Stimulated activated naive CD8-positive, alpha-beta T cell treated with anti-CD3 and anti-CD28 coated beads, Interleukin-15, Interleukin-2, amounts not matched to agents 100 ng/mL and 50 ng/mL, for 24 hours (primary cell): ENCODE data around the gene CD34.

ENCODE experiments used
- H3K27ac Mint-ChIP-seq: one replicate; pipeline ENCODE4 v1.8.0; 2021; ENCODE audit warnings: mild to moderate bottlenecking, mixed read lengths
- H3K27me3 Mint-ChIP-seq: one replicate; pipeline ENCODE4 v1.8.0; 2021; ENCODE audit warnings: mixed read lengths
- H3K36me3 Mint-ChIP-seq: one replicate; pipeline ENCODE4 v1.8.0; 2021; ENCODE audit warnings: low read depth, mixed read lengths
- H3K4me1 Mint-ChIP-seq: one replicate; pipeline ENCODE4 v1.8.0; 2021; ENCODE audit warnings: low read depth, mixed read lengths
- H3K4me3 Mint-ChIP-seq: one replicate; pipeline ENCODE4 v1.8.0; 2021; ENCODE audit warnings: mild to moderate bottlenecking, mixed read lengths
- H3K9me3 Mint-ChIP-seq: one replicate; pipeline ENCODE4 v1.8.0; 2021; ENCODE audit warnings: mixed read lengths

The CD34 gene

DNA sequence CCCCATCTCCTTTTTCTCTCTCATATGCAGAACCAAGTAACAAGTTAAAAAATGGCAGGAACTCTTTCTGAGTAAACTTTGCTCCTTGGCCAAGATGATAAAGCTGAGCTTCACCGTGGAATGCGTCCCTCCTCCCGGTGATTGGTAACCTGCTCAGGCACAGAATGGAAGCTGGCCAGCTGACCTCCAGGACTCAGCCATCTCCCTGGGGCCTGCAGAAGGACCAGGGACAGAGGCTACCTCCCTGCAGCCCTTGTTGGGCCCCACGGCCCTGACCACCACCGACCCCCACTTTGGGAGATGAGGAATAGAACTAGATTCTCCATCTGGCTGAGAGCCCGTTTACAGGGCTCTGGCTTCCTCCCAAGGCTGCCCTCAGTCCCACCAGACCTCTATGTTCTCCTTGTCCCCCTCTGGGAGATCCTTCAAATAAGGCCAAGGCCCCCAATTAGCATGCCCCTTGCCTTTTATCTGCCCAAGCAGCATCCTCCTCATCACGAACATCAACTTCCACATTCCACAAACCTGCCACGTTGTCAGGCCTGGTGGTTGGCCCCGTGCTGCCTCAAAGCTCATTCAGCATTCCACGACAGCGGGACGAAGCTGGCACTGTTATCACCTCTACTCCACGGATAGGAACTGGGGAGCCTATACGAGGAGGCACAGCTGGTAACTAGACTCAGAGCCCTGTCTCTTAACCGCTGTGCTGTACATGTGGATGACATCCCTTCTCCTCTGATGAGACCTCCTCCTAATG, 74.2 kb downstream of the CD34 start:
- H3K27ac Mint-ChIP-seq, result no peak overlapping the region
- no peaks in the 10 kb centered on the region for H3K27me3 Mint-ChIP-seq
- H3K4me1 Mint-ChIP-seq, result peaks cover 80% of the 10 kb centered on the region
- H3K36me3 Mint-ChIP-seq, result peaks cover 10% of the 10 kb centered on the region
- H3K4me3 Mint-ChIP-seq, result no peak overlapping the region
- H3K9me3 Mint-ChIP-seq, result no peaks in the 10 kb centered on the region

DNA sequence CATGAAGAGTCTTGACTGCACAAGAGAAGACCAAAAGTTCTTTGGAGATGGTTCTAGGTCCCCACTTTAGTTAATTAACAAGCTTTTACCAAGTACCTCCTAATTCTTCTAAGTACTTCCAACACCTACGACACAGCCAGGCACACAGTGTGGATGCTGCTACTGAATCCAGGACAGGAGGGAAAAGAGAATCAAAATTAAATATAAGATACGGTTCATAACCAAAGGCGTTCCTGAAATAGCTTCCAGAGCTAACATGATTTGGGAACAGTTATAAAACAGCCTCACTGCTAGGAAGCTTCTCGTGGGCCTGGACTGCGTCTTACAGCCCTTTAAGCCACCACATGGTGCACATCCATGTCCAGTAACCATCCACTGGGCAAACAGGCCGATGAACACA, 75.0 kb downstream of the CD34 start:
- no peak overlapping the region for H3K4me3 Mint-ChIP-seq
- H3K27ac Mint-ChIP-seq, result no peak overlapping the region
- H3K27me3 Mint-ChIP-seq, result no peaks in the 10 kb centered on the region
- peaks cover 89% of the 10 kb centered on the region for H3K4me1 Mint-ChIP-seq
- H3K36me3 Mint-ChIP-seq, result peaks cover 10% of the 10 kb centered on the region
- no peaks in the 10 kb centered on the region for H3K9me3 Mint-ChIP-seq

DNA sequence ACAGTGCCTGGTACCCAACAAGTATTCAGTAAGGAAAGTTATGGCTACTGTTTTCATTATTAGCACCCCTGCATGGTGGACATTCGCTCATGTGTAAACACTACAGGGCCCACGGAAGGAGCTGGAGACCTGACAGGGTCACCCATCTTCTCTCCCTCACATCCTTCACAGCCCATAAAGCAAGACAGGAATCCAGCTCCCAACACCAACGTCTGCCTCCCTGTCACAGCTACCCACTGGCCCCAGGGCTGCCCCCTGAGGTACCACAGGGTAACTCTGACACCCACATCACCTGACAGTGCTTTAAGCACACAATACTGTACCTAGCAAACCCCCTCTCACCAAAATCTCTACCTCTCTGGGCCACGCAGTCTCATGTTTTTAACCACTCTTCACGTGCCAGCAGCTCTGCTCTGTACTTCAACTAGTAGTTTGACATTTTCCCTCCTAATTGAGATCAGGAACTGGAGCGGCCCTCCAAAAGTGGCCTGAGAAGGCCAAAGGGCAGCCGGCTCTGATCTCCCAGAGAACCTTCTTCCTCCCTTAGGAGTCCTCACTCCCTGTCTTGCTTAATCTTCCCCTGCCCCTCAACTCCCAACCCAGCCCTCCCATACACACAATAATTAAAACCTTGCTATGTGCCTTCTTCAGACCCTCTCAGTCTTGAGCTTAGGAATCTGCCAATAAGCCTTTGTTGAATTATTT, 76.8 kb downstream of the CD34 start:
- Mint-ChIP-seq H3K4me1 (peaks cover 93% of the 10 kb centered on the region), H3K9me3 (no peaks in the 10 kb centered on the region), H3K27me3 (no peaks in the 10 kb centered on the region), H3K27ac (peak overlapping the region; percentile 6), H3K36me3 (peaks cover 9% of the 10 kb centered on the region), H3K4me3 (no peak overlapping the region)

DNA sequence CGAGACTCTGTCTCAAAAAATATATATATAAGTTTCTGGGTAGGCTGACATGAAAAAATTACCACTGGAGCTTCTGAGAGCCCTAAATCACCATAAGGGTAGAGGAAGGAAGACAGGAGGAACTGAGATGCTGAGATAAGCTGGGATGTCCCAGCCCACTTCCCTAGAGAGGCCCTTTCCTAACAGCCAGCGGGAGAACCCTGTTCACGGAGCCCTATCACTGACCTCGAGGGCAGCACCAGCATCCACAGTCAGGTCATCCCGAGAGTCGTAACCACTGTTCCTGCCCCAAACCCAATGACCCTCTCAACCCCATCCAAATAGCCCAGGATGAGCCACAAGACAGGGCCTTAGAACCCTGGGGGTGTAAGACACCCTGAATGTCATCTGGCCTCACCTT, 77.5 kb downstream of the CD34 start:
- Mint-ChIP-seq H3K36me3 (peaks cover 5% of the 10 kb centered on the region), H3K4me3 (no peak overlapping the region), H3K9me3 (no peaks in the 10 kb centered on the region), H3K27me3 (no peaks in the 10 kb centered on the region), H3K27ac (no peak overlapping the region), H3K4me1 (peaks cover 93% of the 10 kb centered on the region)

DNA sequence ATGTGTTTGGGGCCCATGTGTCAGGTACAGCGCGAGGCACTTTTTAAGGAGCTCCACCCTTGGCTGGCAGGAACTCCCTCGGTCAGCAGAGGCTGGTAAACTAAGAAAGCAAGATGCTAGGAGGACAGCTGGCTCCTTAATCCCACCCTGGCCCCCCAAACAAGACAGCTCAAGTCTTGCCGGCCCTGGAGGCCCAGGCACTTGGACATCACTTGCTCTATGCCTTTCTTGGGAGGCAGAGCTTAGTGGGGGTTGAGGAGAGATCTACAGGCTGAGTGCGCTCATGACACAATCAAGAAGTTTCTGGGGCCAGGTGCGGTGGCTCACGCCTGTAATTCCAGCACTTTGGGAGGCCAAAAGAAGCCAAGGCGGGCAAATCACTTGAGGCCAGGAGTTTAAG, 78.1 kb downstream of the CD34 start:
- Mint-ChIP-seq H3K36me3 (peaks cover 5% of the 10 kb centered on the region), H3K27ac (peak overlapping the region; percentile 93)

DNA sequence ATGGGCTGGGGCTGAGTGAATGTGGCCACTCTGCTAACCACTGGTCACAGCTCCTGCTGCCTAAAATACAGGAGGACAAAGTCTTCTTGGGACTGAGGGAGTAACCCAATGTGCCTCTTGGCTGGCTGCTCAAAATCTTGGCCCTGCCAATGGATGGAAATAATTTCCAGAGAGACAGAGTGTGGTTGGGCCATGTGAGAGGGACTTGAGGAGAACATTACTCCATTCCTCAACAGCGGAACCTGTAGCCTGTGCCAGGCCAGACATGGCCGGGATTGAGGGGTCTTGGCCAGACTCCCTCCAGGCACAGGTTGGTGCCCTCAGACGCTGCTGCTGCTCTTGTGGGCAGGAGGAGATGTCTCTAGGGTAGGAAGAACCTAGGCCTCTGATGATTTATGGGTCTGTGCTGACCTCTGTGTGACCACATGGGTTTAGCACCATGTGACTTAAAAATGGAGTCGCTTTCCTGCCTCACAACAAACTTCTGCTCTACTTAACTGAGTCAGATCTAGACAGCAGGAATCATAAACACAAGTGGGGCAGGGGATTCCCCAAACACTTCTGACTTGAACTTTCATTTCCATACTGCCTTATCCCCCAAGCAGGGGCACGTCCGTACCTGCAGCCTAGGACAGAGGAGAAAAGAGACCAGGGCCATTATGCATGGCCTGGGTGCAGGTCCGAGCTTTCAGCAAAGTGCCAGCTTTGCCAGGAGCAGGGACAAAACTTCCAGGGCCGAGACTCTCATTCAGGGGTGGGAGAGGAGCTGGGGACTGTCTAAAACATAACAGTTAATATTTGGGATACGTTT, 79.2 kb downstream of the CD34 start:
- no peaks in the 10 kb centered on the region for H3K9me3 Mint-ChIP-seq
- H3K36me3 Mint-ChIP-seq, result peaks cover 5% of the 10 kb centered on the region
- peak overlapping the region; percentile 69 for H3K4me3 Mint-ChIP-seq
- H3K27ac Mint-ChIP-seq, result peak overlapping the region; percentile 93
- H3K4me1 Mint-ChIP-seq, result peaks cover 98% of the 10 kb centered on the region
- H3K27me3 Mint-ChIP-seq, result no peaks in the 10 kb centered on the region

More for the DNA sequence above, 78.1 kb downstream of the CD34 start:
- Mint-ChIP-seq H3K4me1 (peaks cover 93% of the 10 kb centered on the region), H3K27me3 (no peaks in the 10 kb centered on the region), H3K4me3 (no peak overlapping the region), H3K9me3 (no peaks in the 10 kb centered on the region)
